CD4-positive, alpha-beta T cell treated with Interleukin-2 at 100 ng/mL for 4 hours (primary cell): ENCODE data around the gene TENT4A.

Experiments
- DNase-seq: peaks from one replicate; pipeline ENCODE4 v3.0.0-alpha.2; 2020; ENCODE audit warnings: low spot score

The TENT4A gene

DNA sequence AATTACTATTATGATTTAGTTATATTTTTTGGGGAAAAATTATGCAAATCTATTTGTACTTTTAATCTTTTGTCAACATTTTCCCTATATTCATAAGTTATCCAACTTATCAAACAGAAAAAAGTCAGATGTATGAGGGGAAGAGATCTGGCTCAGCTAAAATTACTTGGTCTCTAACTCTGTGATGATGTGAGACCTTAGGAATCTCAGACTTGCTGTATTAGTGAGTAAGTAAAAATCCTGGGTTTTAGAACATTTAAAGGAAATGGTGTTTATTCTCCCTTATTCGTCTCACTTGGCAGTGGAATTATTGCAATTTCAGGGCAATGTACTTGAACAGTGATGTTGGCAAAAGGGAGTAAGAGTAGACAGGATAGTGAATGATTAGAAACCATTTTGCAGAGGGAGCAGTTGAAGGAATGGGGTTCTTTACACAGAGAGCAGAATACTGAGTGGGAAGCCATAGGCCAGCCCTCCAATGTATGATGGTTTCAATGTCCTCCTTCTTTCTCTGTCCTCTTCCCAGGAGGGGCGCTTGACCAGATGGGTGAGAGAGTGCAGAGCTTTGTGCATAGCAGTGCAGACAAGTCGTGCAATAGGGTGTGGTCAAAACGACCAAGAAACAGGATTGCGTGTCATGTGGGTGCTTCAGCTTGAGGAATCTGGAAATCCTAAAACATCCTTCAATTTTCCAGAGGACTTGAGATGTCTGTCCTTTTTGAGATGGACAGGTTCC lies 91.7 kb downstream of the TENT4A start:
- no peak for DNase-seq

DNA sequence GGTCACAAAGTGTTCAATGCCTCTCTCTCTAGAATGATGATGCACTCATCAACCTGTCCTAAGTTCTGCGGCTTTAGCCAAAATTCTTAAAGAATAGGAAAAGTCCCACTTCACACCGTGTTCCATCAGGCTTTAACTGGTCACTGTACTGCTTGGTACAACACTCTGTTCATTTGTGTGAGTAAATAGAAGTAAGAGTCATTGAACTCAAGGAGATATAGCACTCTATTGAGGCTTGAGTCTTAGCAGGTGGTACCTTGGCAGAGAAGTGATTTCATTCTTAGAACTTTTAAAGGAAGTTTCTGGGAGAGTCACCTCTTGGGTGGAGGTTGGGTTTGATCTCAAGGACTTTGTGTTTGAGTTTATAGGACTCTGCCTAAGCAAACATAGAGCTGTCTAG lies 92.6 kb downstream of the TENT4A start:
- DNase-seq, result no peak
